K562 (cell line): ENCODE data around the gene SCARB2. TPM values are rescaled to one million over a fixed set of nuclear protein-coding genes. Genes with fewer than 3 reads are reported as not detected.
A peak's percentile ranks its signal among the peaks of the same experiment; 100 is the strongest.

Experiments used
- ATAC-seq: fragments of 200-7000 bp; cut with Tn5 transposase; 3 replicates; pipeline ENCODE4 v1.9.1; 2020; ENCODE audit warnings: moderate library complexity
- BruUV-seq: library from RNA; stranded (reverse); fragments of 400-500 nt; replicated peaks from 2 replicates; lab custom pipeline; 2021; lab: Mats Ljungman, UMichigan
- CTCF ChIA-PET: fragments of 300-600 bp; formaldehyde crosslinking; extraction: SDS; loops from one replicate; lab custom pipeline; 2021; ENCODE audit warnings: low intra/inter-chr PET ratio; lab: Yijun Ruan, JAX
- POLR2A ChIA-PET: fragments of 300-600, 350-650 bp; sonication (Branson Sonifier 250); formaldehyde crosslinking; extraction: SDS; loops from one replicate; lab custom pipeline; 2021; ENCODE audit warnings: antibody characterized with exemption, inconsistent platforms; lab: Yijun Ruan, JAX
- DNase-seq, 4 experiments: peaks; one replicate each; pipeline versions ENCODE4 v3.0.0 to v3.0.0-alpha.2; 2011 to 2018; ENCODE audit warnings: low spot score in 3 of 4, mixed read lengths in 3 of 4; ENCODE audit errors: extremely low read depth in 1 of 4
- FAIRE-seq: peaks from 2 replicates; lab custom pipeline; 2011; peaks lifted over from hg19 to GRCh38; lab: Jason Lieb, UNC
- H2AFZ ChIP-seq: 2 replicates; pipeline ENCODE4 v1.6.0; 2011; ENCODE audit warnings: low read depth, low read length, control low read depth, inconsistent platforms
- H3K27ac ChIP-seq: fragments of 200-600 bp; 3 replicates; pipeline ENCODE4 v1.8.0; 2011; ENCODE audit warnings: low read depth, mild to moderate bottlenecking, control low read depth, inconsistent platforms, low read length, moderate library complexity, mixed read lengths; ENCODE audit errors: extremely low read depth
- H3K27me3 ChIP-seq, 2 experiments: fragments of 300-600 bp in 1 of 2; 2 replicates in 1 of 2; 3 replicates in 1 of 2; pipeline versions ENCODE4 v1.6.0 to v1.8.0; 2011; ENCODE audit warnings: inconsistent platforms in 2 of 2, low read length in 2 of 2, mild to moderate bottlenecking in 1 of 2, mixed read lengths in 1 of 2, moderate library complexity in 1 of 2; ENCODE audit not compliant: control insufficient read depth in 2 of 2, insufficient read depth in 2 of 2
- H3K36me3 ChIP-seq: fragments of 300-600 bp; 3 replicates; pipeline ENCODE4 v1.8.0; 2011; ENCODE audit warnings: mild to moderate bottlenecking, low read length, inconsistent platforms; ENCODE audit not compliant: control insufficient read depth, insufficient read depth
- H3K4me1 ChIP-seq, 2 experiments: fragments of 200-600 bp in 1 of 2; replicated peaks in 1 of 2; 2 replicates in 1 of 2; 3 replicates in 1 of 2; pipeline versions ENCODE4 v1.5.1 to v1.8.0; 2011; ENCODE audit warnings: inconsistent platforms in 2 of 2, low read length in 2 of 2, mild to moderate bottlenecking in 1 of 2, mixed read lengths in 1 of 2, moderate library complexity in 1 of 2; ENCODE audit not compliant: control insufficient read depth in 2 of 2, insufficient read depth in 2 of 2
- H3K4me2 ChIP-seq: 2 replicates; pipeline ENCODE4 v1.6.1; 2011; ENCODE audit warnings: low read length, control low read depth, inconsistent platforms, mixed read lengths; ENCODE audit not compliant: insufficient read depth
- H3K4me3 ChIP-seq: fragments of 200-600 bp; sonication (generic), shearing (Covaris generic); 2 replicates; pipeline ENCODE4 v1.5.1; 2016; ENCODE audit warnings: control low read depth, inconsistent platforms
- H3K79me2 ChIP-seq: fragments of 200-600 bp; 3 replicates; pipeline ENCODE4 v1.8.0; 2011; ENCODE audit warnings: low read length, inconsistent platforms; ENCODE audit not compliant: control insufficient read depth, insufficient read depth
- H3K9ac ChIP-seq, 2 experiments: 2 replicates each; pipeline versions ENCODE4 v1.6.0 to v1.6.1; 2011; ENCODE audit warnings: low read depth in 2 of 2, low read length in 2 of 2, control low read depth in 1 of 2, inconsistent platforms in 1 of 2, mild to moderate bottlenecking in 1 of 2, mixed read lengths in 1 of 2; ENCODE audit not compliant: insufficient read depth in 1 of 2
- H3K9me1 ChIP-seq: one replicate; pipeline ENCODE4 v1.6.0; 2011; ENCODE audit warnings: inconsistent platforms, mild to moderate bottlenecking, low read length, moderate library complexity; ENCODE audit not compliant: control insufficient read depth, insufficient read depth
- H3K9me3 ChIP-seq: replicated peaks from 2 replicates; pipeline ENCODE4 v1.5.1; 2011; ENCODE audit warnings: low read depth, low read length, inconsistent platforms; ENCODE audit not compliant: control insufficient read depth, insufficient read depth
- H4K20me1 ChIP-seq: replicated peaks from 2 replicates; pipeline ENCODE4 v1.6.1; 2011; ENCODE audit warnings: low read length, inconsistent platforms, mixed read lengths; ENCODE audit not compliant: control insufficient read depth, insufficient read depth
- MYC ChIP-seq, 2 experiments: fragments of 250-450 bp in 1 of 2; sonication (Bioruptor Pico) in 1 of 2; IDR thresholded peaks; 2 replicates each; pipeline versions ENCODE4 v1.5.1 to v1.6.1; 2012 to 2021; ENCODE audit warnings: low read depth in 2 of 2, borderline replicate concordance in 1 of 2, improper control_type of control experiment in 1 of 2, low read length in 1 of 2, mild to moderate bottlenecking in 1 of 2, moderate library complexity in 1 of 2
- RBM14 ChIP-seq: fragments of 200-400 bp; formaldehyde crosslinking; IDR thresholded peaks from 2 replicates; pipeline ENCODE4 v1.6.1; 2018; ENCODE audit warnings: low read depth, mild to moderate bottlenecking, low read length, moderate library complexity, borderline replicate concordance; ENCODE audit not compliant: insufficient read depth
- XRCC5 ChIP-seq: fragments of 200-400 bp; formaldehyde crosslinking; IDR thresholded peaks from 2 replicates; pipeline ENCODE4 v1.6.1; 2017; ENCODE audit warnings: low read depth, mild to moderate bottlenecking, low read length
- ZNF316 ChIP-seq: fragments of 450-650 bp; IDR thresholded peaks from 2 replicates; pipeline ENCODE4 v1.6.1; 2016
- ZNF384 ChIP-seq: IDR thresholded peaks from 2 replicates; pipeline ENCODE4 v1.6.1; 2012; ENCODE audit warnings: low read depth, low read length, improper control_type of control experiment
- WGBS: fragments of 100-300 bp; shearing (Covaris generic); methylation state at CpG from one replicate; pipeline ENCODE4 v1.1.6; 2016; ENCODE audit warnings: low coverage, mixed read lengths; ENCODE audit not compliant: insufficient coverage; ENCODE audit errors: missing lambda C conversion rate; 5-methylcytosine and 5-hydroxymethylcytosine counted together
- in situ Hi-C: fragments of 300-500 bp; cut with MboI; formaldehyde crosslinking; loops from 4 replicates; pipeline ENCODE4 v1.15.0; 2018; ENCODE audit warnings: inconsistent platforms, mixed read lengths
- intact Hi-C: fragments of 100-400 bp; cut with micrococcal nuclease; formaldehyde crosslinking; loops from 2 replicates; pipeline ENCODE4 v1.14.2; 2022
- polyA plus RNA-seq, 8 experiments: library from polyadenylated mRNA; depleted of rRNA in 4 of 8; stranded (reverse) in 5 of 8; unstranded in 3 of 8; fragments of >200 nt; fragmentation: Nextera tagmentation in 2 of 8; fragmentation: Illumina TruSeq in 1 of 8; extraction: Ambion mirVana in 2 of 8; extraction: Trizol in 1 of 8; gene quantifications; 2 replicates each; pipeline versions ENCODE4 v1.2.1 to v1.2.3, GENCODE V29; 2011 to 2014; ENCODE audit warnings: inconsistent platforms in 1 of 8, missing spikeins in 1 of 8
- total RNA-seq, 7 experiments: library from RNA; depleted of rRNA in 6 of 7; stranded (reverse); fragments of >200 nt in 6 of 7; fragmentation: Illumina TruSeq in 2 of 7; extraction: Trizol in 2 of 7; gene quantifications; 2 replicates each; pipeline versions ENCODE4 v1.2.1 to v1.2.3, GENCODE V29; 2011 to 2021; ENCODE audit warnings: low replicate concordance in 1 of 7
- TF ChIP-seq, protein P1 (sequence below), 2 experiments: fragments of 450-650 bp; formaldehyde crosslinking in 1 of 2; IDR thresholded peaks; 2 replicates each; pipeline versions ENCODE4 v1.4.0 to v1.6.1; 2014 to 2020; ENCODE audit warnings: mild to moderate bottlenecking in 2 of 2, borderline replicate concordance in 1 of 2, low read depth in 1 of 2

The SCARB2 gene
- total and polyA plus RNA-seq, 9 of the 15 experiments (the other 6 are each of a cell fraction or from before 2014, with no cell fraction given), result 6.1 to 25.8 (median 17.8) TPM

- H3K9me3 ChIP-seq, result no peaks in the 10 kb centered on the region
- ChIA-PET CTCF (no interaction called here), POLR2A (no interaction called here)
- WGBS, result 94% methylated on average over 3 of the region's 3 CpGs
- DNase-seq (no peak), ATAC-seq (no peak), FAIRE-seq (no peak)
- H3K4me3 ChIP-seq, result no peak overlapping the region
- no peaks in the 10 kb centered on the region for H3K9me1 ChIP-seq
- no peaks in the 10 kb centered on the region for H3K36me3 ChIP-seq
- no peak overlapping the region for H3K4me2 ChIP-seq
- no peaks in the 10 kb centered on the region for H4K20me1 ChIP-seq
- no TSS peak for BruUV-seq
- peaks cover 0 to 18% of the 10 kb centered on the region in 2 experiments; a peak in 3 of 5 replicates for H3K4me1 ChIP-seq
- H2AFZ ChIP-seq, result no peak overlapping the region
- in situ Hi-C loops (no loop called here), intact Hi-C loops (loop anchor here (10.0 kb wide), 1 partner anchor 117 kb away; no protein-coding TSS in a partner anchor)
- no peak for TF ChIP-seq RBM14
- TF ChIP-seq MYC (IDR thresholded peaks at IDR 0.05; ENCODE audit: low read depth, low read length), result no peak
- TF ChIP-seq MYC (CRISPR knock-in tag; IDR thresholded peaks at IDR 0.05; ENCODE audit: borderline replicate concordance, low read depth), result no peak
- TF ChIP-seq XRCC5, result no peak
- TF ChIP-seq ZNF316, result peak; percentile 56
- H3K27me3 ChIP-seq, result no peaks in the 10 kb centered on the region
- H3K27ac ChIP-seq, result no peak overlapping the region
- no peaks in the 10 kb centered on the region for H3K79me2 ChIP-seq
- H3K9ac ChIP-seq, result no peak overlapping the region
Observed at GRCh38 chr4:76257824-76258223, 44.2 kb upstream of the SCARB2 start.

- in situ Hi-C loops, result no loop called here
- no peak for TF ChIP-seq ZNF384
- TF ChIP-seq, protein P1, sequence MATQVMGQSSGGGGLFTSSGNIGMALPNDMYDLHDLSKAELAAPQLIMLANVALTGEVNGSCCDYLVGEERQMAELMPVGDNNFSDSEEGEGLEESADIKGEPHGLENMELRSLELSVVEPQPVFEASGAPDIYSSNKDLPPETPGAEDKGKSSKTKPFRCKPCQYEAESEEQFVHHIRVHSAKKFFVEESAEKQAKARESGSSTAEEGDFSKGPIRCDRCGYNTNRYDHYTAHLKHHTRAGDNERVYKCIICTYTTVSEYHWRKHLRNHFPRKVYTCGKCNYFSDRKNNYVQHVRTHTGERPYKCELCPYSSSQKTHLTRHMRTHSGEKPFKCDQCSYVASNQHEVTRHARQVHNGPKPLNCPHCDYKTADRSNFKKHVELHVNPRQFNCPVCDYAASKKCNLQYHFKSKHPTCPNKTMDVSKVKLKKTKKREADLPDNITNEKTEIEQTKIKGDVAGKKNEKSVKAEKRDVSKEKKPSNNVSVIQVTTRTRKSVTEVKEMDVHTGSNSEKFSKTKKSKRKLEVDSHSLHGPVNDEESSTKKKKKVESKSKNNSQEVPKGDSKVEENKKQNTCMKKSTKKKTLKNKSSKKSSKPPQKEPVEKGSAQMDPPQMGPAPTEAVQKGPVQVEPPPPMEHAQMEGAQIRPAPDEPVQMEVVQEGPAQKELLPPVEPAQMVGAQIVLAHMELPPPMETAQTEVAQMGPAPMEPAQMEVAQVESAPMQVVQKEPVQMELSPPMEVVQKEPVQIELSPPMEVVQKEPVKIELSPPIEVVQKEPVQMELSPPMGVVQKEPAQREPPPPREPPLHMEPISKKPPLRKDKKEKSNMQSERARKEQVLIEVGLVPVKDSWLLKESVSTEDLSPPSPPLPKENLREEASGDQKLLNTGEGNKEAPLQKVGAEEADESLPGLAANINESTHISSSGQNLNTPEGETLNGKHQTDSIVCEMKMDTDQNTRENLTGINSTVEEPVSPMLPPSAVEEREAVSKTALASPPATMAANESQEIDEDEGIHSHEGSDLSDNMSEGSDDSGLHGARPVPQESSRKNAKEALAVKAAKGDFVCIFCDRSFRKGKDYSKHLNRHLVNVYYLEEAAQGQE (IDR thresholded peaks at IDR 0.05; ENCODE audit: borderline replicate concordance), result peak; percentile 49
- TF ChIP-seq, protein P1 (CRISPR knock-in tag; IDR thresholded peaks at IDR 0.05; ENCODE audit: low read depth), result no peak
- WGBS, result 59% methylated on average over 1 of the region's 1 CpG
- no TSS peak for BruUV-seq
- H3K9me1 ChIP-seq, result no peaks in the 10 kb centered on the region
- POLR2A ChIA-PET, result no interaction called here
- no peak overlapping the region; the same call in 2 of the 3 replicates for H3K27ac ChIP-seq
- H3K4me2 ChIP-seq, result peak overlapping the region; percentile 65; the same call in 1 of the 2 replicates
- peaks cover 2 to 18% of the 10 kb centered on the region in 2 experiments; a peak in 4 of 5 replicates for H3K4me1 ChIP-seq
- DNase-seq (peak in 1 of 4 experiments; percentile 19), FAIRE-seq (peak; percentile 69), ATAC-seq (peak; percentile 29; the same call in 1 of the 3 replicates)
- no peaks in the 10 kb centered on the region for H3K9me3 ChIP-seq
- no peaks in the 10 kb centered on the region for H3K36me3 ChIP-seq
- no peak overlapping the region for H3K9ac ChIP-seq
- no peaks in the 10 kb centered on the region for H3K27me3 ChIP-seq
- CTCF ChIA-PET, result no interaction called here
- peak overlapping the region; percentile 83 for H2AFZ ChIP-seq
- intact Hi-C loops, result loop anchor here (10.0 kb wide), 1 partner anchor 118 kb away; no protein-coding TSS in a partner anchor
- H4K20me1 ChIP-seq, result no peaks in the 10 kb centered on the region
- no peaks in the 10 kb centered on the region for H3K79me2 ChIP-seq
- no peak overlapping the region; the same call in 1 of the 2 replicates for H3K4me3 ChIP-seq
Observed at GRCh38 chr4:76256968-76257367, 43.3 kb upstream of the SCARB2 start.
